Measurements from ENCODE around the gene CHD5. TPM values are rescaled to one million over a fixed set of nuclear protein-coding genes. Genes with fewer than 3 reads are reported as not detected.
A peak's percentile ranks its signal among the peaks of the same experiment; 100 is the strongest.

CHD5 gene
- total and polyA plus RNA-seq, 4 donors = 9.9 to 51.1 (median 34.4) TPM

- H3K4me3 ChIP-seq (ENCODE audit: low read depth, low read length) = no peak overlapping the region
- H3K9me3 ChIP-seq (ENCODE audit: control insufficient read depth, insufficient read depth, low read length) = no peaks in the 10 kb centered on the region
- peaks cover 4% of the 10 kb centered on the region for H3K4me1 ChIP-seq (ENCODE audit: control insufficient read depth, insufficient read depth, low read length)
- 78% methylated on average over 13 of the region's 13 CpGs for WGBS (ENCODE audit: insufficient coverage)
- peaks cover 53% of the 10 kb centered on the region for H3K36me3 ChIP-seq (ENCODE audit: control insufficient read depth, insufficient read depth, low read length)
- no peaks in the 10 kb centered on the region for H3K27me3 ChIP-seq (ENCODE audit: control insufficient read depth, insufficient read depth, low read length)
- no peak for DNase-seq (ENCODE audit: low read depth in 4 of 6, low spot score in 6 of 6)
- H3K27ac ChIP-seq (ENCODE audit: low read depth, low read length) = no peak overlapping the region
These were observed 68.0 kb downstream of the CHD5 start for GRCh38 chr1:6111991-6112689.

GRCh38 chr1:6111571-6111970 is 68.5 kb downstream of the CHD5 start:
- H3K27me3 ChIP-seq (ENCODE audit: control insufficient read depth, insufficient read depth, low read length) = no peaks in the 10 kb centered on the region
- H3K4me1 ChIP-seq (ENCODE audit: control insufficient read depth, insufficient read depth, low read length) = peaks cover 4% of the 10 kb centered on the region
- DNase-seq (ENCODE audit: low read depth in 4 of 6, low spot score in 6 of 6) = peak in 4 of 6 donors; percentile 2 to 54 (median 5)
- peaks cover 56% of the 10 kb centered on the region for H3K36me3 ChIP-seq (ENCODE audit: control insufficient read depth, insufficient read depth, low read length)
- no peak overlapping the region for H3K27ac ChIP-seq (ENCODE audit: low read depth, low read length)
- H3K4me3 ChIP-seq (ENCODE audit: low read depth, low read length) = no peak overlapping the region
- no peaks in the 10 kb centered on the region for H3K9me3 ChIP-seq (ENCODE audit: control insufficient read depth, insufficient read depth, low read length)
- 70% methylated on average over 22 of the region's 24 CpGs for WGBS (ENCODE audit: insufficient coverage)

- no peak overlapping the region for H3K27ac ChIP-seq (ENCODE audit: low read depth, low read length)
- peaks cover 66% of the 10 kb centered on the region for H3K36me3 ChIP-seq (ENCODE audit: control insufficient read depth, insufficient read depth, low read length)
- no peak for DNase-seq (ENCODE audit: low read depth in 4 of 6, low spot score in 6 of 6)
- no peak overlapping the region for H3K4me3 ChIP-seq (ENCODE audit: low read depth, low read length)
- no peaks in the 10 kb centered on the region for H3K9me3 ChIP-seq (ENCODE audit: control insufficient read depth, insufficient read depth, low read length)
- H3K4me1 ChIP-seq (ENCODE audit: control insufficient read depth, insufficient read depth, low read length) = peaks cover 4% of the 10 kb centered on the region
- no peaks in the 10 kb centered on the region for H3K27me3 ChIP-seq (ENCODE audit: control insufficient read depth, insufficient read depth, low read length)
- 79% methylated on average over 14 of the region's 15 CpGs for WGBS (ENCODE audit: insufficient coverage)
These were observed 69.8 kb downstream of the CHD5 start for GRCh38 chr1:6110326-6110725.

- DNase-seq (ENCODE audit: low read depth in 4 of 6, low spot score in 6 of 6) = no peak
- H3K27ac ChIP-seq (ENCODE audit: low read depth, low read length) = no peak overlapping the region
- peaks cover 68% of the 10 kb centered on the region for H3K36me3 ChIP-seq (ENCODE audit: control insufficient read depth, insufficient read depth, low read length)
- H3K4me1 ChIP-seq (ENCODE audit: control insufficient read depth, insufficient read depth, low read length) = peaks cover 4% of the 10 kb centered on the region
- H3K9me3 ChIP-seq (ENCODE audit: control insufficient read depth, insufficient read depth, low read length) = no peaks in the 10 kb centered on the region
- 78% methylated on average over 24 of the region's 24 CpGs for WGBS (ENCODE audit: insufficient coverage)
- H3K27me3 ChIP-seq (ENCODE audit: control insufficient read depth, insufficient read depth, low read length) = no peaks in the 10 kb centered on the region
- H3K4me3 ChIP-seq (ENCODE audit: low read depth, low read length) = no peak overlapping the region
These were observed 70.4 kb downstream of the CHD5 start for GRCh38 chr1:6109688-6110087.

GRCh38 chr1:6108937-6109614 is 71.0 kb downstream of the CHD5 start:
- Histone ChIP-seq H3K9me3 (ENCODE audit: control insufficient read depth, insufficient read depth, low read length) (no peaks in the 10 kb centered on the region), H3K27ac (ENCODE audit: low read depth, low read length) (no peak overlapping the region), H3K27me3 (ENCODE audit: control insufficient read depth, insufficient read depth, low read length) (no peaks in the 10 kb centered on the region), H3K4me1 (ENCODE audit: control insufficient read depth, insufficient read depth, low read length) (peaks cover 4% of the 10 kb centered on the region), H3K36me3 (ENCODE audit: control insufficient read depth, insufficient read depth, low read length) (peaks cover 75% of the 10 kb centered on the region), H3K4me3 (ENCODE audit: low read depth, low read length) (no peak overlapping the region)
- WGBS (ENCODE audit: insufficient coverage) = 63% methylated on average over 13 of the region's 15 CpGs
- peak in 1 of 6 donors; percentile 14 for DNase-seq (ENCODE audit: low read depth in 4 of 6, low spot score in 6 of 6)

- DNase-seq (ENCODE audit: low read depth in 4 of 6, low spot score in 6 of 6) = no peak
- Histone ChIP-seq H3K4me1 (ENCODE audit: control insufficient read depth, insufficient read depth, low read length) (peaks cover 4% of the 10 kb centered on the region), H3K4me3 (ENCODE audit: low read depth, low read length) (no peak overlapping the region), H3K27ac (ENCODE audit: low read depth, low read length) (no peak overlapping the region), H3K27me3 (ENCODE audit: control insufficient read depth, insufficient read depth, low read length) (no peaks in the 10 kb centered on the region), H3K36me3 (ENCODE audit: control insufficient read depth, insufficient read depth, low read length) (peaks cover 81% of the 10 kb centered on the region), H3K9me3 (ENCODE audit: control insufficient read depth, insufficient read depth, low read length) (no peaks in the 10 kb centered on the region)
- WGBS (ENCODE audit: insufficient coverage) = 61% methylated on average over 2 of the region's 2 CpGs
These were observed 71.6 kb downstream of the CHD5 start for GRCh38 chr1:6108476-6108875.

- Histone ChIP-seq H3K27me3 (ENCODE audit: control insufficient read depth, insufficient read depth, low read length) (no peaks in the 10 kb centered on the region), H3K27ac (ENCODE audit: low read depth, low read length) (no peak overlapping the region), H3K9me3 (ENCODE audit: control insufficient read depth, insufficient read depth, low read length) (no peaks in the 10 kb centered on the region), H3K4me1 (ENCODE audit: control insufficient read depth, insufficient read depth, low read length) (peaks cover 4% of the 10 kb centered on the region), H3K4me3 (ENCODE audit: low read depth, low read length) (no peak overlapping the region), H3K36me3 (ENCODE audit: control insufficient read depth, insufficient read depth, low read length) (peaks cover 83% of the 10 kb centered on the region)
- no peak for DNase-seq (ENCODE audit: low read depth in 4 of 6, low spot score in 6 of 6)
- 94% methylated on average over 8 of the region's 8 CpGs for WGBS (ENCODE audit: insufficient coverage)
These were observed 72.4 kb downstream of the CHD5 start for GRCh38 chr1:6107409-6108356.

- Histone ChIP-seq H3K9me3 (ENCODE audit: control insufficient read depth, insufficient read depth, low read length) (no peaks in the 10 kb centered on the region), H3K27me3 (ENCODE audit: control insufficient read depth, insufficient read depth, low read length) (no peaks in the 10 kb centered on the region), H3K36me3 (ENCODE audit: control insufficient read depth, insufficient read depth, low read length) (peaks cover 82% of the 10 kb centered on the region), H3K4me3 (ENCODE audit: low read depth, low read length) (no peak overlapping the region), H3K4me1 (ENCODE audit: control insufficient read depth, insufficient read depth, low read length) (peaks cover 4% of the 10 kb centered on the region), H3K27ac (ENCODE audit: low read depth, low read length) (no peak overlapping the region)
- 98% methylated on average over 6 of the region's 6 CpGs for WGBS (ENCODE audit: insufficient coverage)
- DNase-seq (ENCODE audit: low read depth in 4 of 6, low spot score in 6 of 6) = no peak
These were observed 73.1 kb downstream of the CHD5 start for GRCh38 chr1:6106977-6107376.

GRCh38 chr1:6106321-6106731 is 73.8 kb downstream of the CHD5 start:
- H3K27ac ChIP-seq (ENCODE audit: low read depth, low read length) = no peak overlapping the region
- H3K4me3 ChIP-seq (ENCODE audit: low read depth, low read length) = no peak overlapping the region
- H3K27me3 ChIP-seq (ENCODE audit: control insufficient read depth, insufficient read depth, low read length) = no peaks in the 10 kb centered on the region
- H3K4me1 ChIP-seq (ENCODE audit: control insufficient read depth, insufficient read depth, low read length) = peaks cover under 1% of the 10 kb centered on the region
- WGBS (ENCODE audit: insufficient coverage) = 90% methylated on average over 27 of the region's 28 CpGs
- DNase-seq (ENCODE audit: low read depth in 4 of 6, low spot score in 6 of 6) = no peak
- H3K36me3 ChIP-seq (ENCODE audit: control insufficient read depth, insufficient read depth, low read length) = peaks cover 79% of the 10 kb centered on the region
- no peaks in the 10 kb centered on the region for H3K9me3 ChIP-seq (ENCODE audit: control insufficient read depth, insufficient read depth, low read length)

Measured in spinal cord (tissue), 10 donors.